Ishikawa (cell line): ENCODE results near the gene PTCH2.

Experiments
- CEBPB ChIP-seq: IDR thresholded peaks from 2 replicates; pipeline ENCODE4 v1.6.1; 2012
- CREB1 ChIP-seq: IDR thresholded peaks from 2 replicates; pipeline ENCODE4 v1.6.1; 2012; ENCODE audit warnings: low read depth
- EGR1 ChIP-seq: IDR thresholded peaks from 2 replicates; pipeline ENCODE4 v1.6.1; 2012
- EP300 ChIP-seq: IDR thresholded peaks from 2 replicates; pipeline ENCODE4 v1.6.1; 2012; ENCODE audit warnings: borderline replicate concordance
- FOXM1 ChIP-seq: IDR thresholded peaks from 2 replicates; pipeline ENCODE4 v1.6.1; 2012; ENCODE audit warnings: low read depth, borderline replicate concordance
- MAX ChIP-seq: IDR thresholded peaks from 2 replicates; pipeline ENCODE4 v1.6.1; 2012
- NFIC ChIP-seq: IDR thresholded peaks from 2 replicates; pipeline ENCODE4 v1.6.1; 2012
- RAD21 ChIP-seq: IDR thresholded peaks from 2 replicates; pipeline ENCODE4 v1.6.1; 2012; ENCODE audit warnings: low read depth
- REST ChIP-seq: IDR thresholded peaks from 2 replicates; pipeline ENCODE4 v1.6.1; 2012; ENCODE audit warnings: low read depth, mild to moderate bottlenecking
- TAF1 ChIP-seq: IDR thresholded peaks from 2 replicates; pipeline ENCODE4 v1.6.1; 2012; ENCODE audit warnings: low read depth, mild to moderate bottlenecking
- TCF12 ChIP-seq: IDR thresholded peaks from 2 replicates; pipeline ENCODE4 v1.6.1; 2012; ENCODE audit warnings: low read depth
- USF1 ChIP-seq: IDR thresholded peaks from 2 replicates; pipeline ENCODE4 v1.6.1; 2012
- YY1 ChIP-seq: IDR thresholded peaks from 2 replicates; pipeline ENCODE4 v1.6.1; 2012; ENCODE audit warnings: low read depth

- TF ChIP-seq TAF1 (no peak), NFIC (no peak), CEBPB (no peak), TCF12 (no peak), REST (no peak), EP300 (no peak; the same call in 1 of the 2 replicates), RAD21 (no peak; the same call in 1 of the 2 replicates), YY1 (no peak), FOXM1 (no peak), EGR1 (no peak), MAX (no peak), CREB1 (no peak), USF1 (no peak)
Observed at GRCh38 chr1:44819196-44819607, 23.9 kb downstream of the PTCH2 start.
